Heart left ventricle (tissue), 13 donors: ENCODE results near the gene F12.

Experiments
- CTCF ChIP-seq, 12 donors: fragments of 200-600 bp; sonication (generic) in 4 of 12; IDR thresholded peaks; one replicate each; pipeline versions ENCODE4 v1.5.0 to v1.8.0; 2018 to 2022; ENCODE audit warnings: antibody characterized with exemption in 12 of 12, mild to moderate bottlenecking in 5 of 12
- POLR2A ChIP-seq, 2 donors: fragments of 450-650 bp; IDR thresholded peaks; one replicate each; pipeline ENCODE4 v1.6.1; 2017; ENCODE audit warnings: antibody characterized with exemption in 2 of 2, mild to moderate bottlenecking in 2 of 2, moderate library complexity in 2 of 2
- donor health status: ischemic (EF 13 %, LVEDD 7.1; RV severe dilation, severe dysfunction).
- donor health status: DM: no; HTN: yes; CAD: no.
- donor health status: DM: no; HTN: no; CAD: no.
- donor health status: ischemic (EF 25% LVEDD 6.9; RV normal size, moderate dysfunction).
- donor health status: ischemic (EF 25% LVEDD 5.7; RV mildly dilated, moderate dysfunction).
- donor health status: ischemic (EF 35%, LVEDD 5.7; RV mildly dilated, moderate dysfunction).
- donor health status: nonischemic (EF 11% LVEDD 7.7; RV severe dilation, severe dysfunction).
- donor health status: DM: yes; HTN: yes; CAD: no.
- donor health status: PGD.
- donor health status: ischemic (EF 29% LVEDD 5.4; RV normal size, mild dysfunction).
- donor health status: nonischemic (EF 23%, LVEDD 6.1; RV moderate dilation, normal function).

DNA sequence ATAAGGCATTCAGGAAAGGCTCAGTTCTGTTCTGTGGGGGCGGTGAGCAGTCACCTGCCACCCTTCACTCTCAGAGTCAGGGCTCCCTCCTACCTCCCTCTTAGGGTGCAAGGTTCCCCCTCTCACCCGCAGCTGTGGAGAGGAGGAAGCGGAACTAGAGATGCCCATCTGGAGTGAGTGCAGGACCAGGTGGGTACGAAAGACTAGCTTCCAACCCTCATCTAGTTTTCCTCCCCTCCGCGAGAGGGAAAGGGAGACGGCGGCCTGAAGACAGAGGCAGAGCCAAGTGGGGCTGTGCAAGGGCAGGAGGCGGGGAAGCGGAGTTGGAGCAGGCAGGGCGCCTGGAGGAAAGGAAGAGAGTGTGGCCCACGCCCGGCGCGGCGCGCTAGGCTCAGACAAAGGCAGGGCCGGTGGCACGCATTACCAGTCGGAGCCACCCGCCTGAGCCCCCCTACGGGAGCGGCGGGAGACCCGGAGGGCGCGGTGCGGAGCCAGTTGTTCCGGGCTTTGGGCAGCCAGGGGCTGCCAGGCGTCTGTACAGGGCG lies 44.6 kb upstream of the F12 start:
- TF ChIP-seq CTCF (IDR thresholded peaks at IDR 0.05) = no peak
- TF ChIP-seq POLR2A (IDR thresholded peaks at IDR 0.05) = no peak
